GM19467 (cell line): ENCODE measurements around the gene LMTK2.

Experiments used
- ATAC-seq: cut with Tn5 transposase; IDR thresholded peaks from one replicate; pipeline ENCODE4 v1.9.1; 2021; ENCODE audit warnings: mild to moderate bottlenecking, moderate library complexity; ENCODE audit not compliant: unreplicated experiment

Gene LMTK2

GRCh38 chr7:98231493-98232262 is 125.0 kb downstream of the LMTK2 start:
- ATAC-seq = no peak

GRCh38 chr7:98232263-98232585 is 125.6 kb downstream of the LMTK2 start:
- no peak for ATAC-seq

GRCh38 chr7:98232799-98233198 is 126.1 kb downstream of the LMTK2 start:
- ATAC-seq = no peak

- no peak for ATAC-seq
Measured at GRCh38 chr7:98233219-98234070, 126.8 kb downstream of the LMTK2 start.

- ATAC-seq = no peak
Measured at GRCh38 chr7:98234429-98235147, 127.9 kb downstream of the LMTK2 start.

- ATAC-seq = no peak
Measured at GRCh38 chr7:98235901-98236300, 129.2 kb downstream of the LMTK2 start.

GRCh38 chr7:98236355-98237185 is 129.9 kb downstream of the LMTK2 start:
- ATAC-seq = no peak

- ATAC-seq = no peak
Measured at GRCh38 chr7:98238076-98238475, 131.4 kb downstream of the LMTK2 start.

GRCh38 chr7:98238976-98239375 is 132.3 kb downstream of the LMTK2 start:
- ATAC-seq = no peak

- ATAC-seq = no peak
Measured at GRCh38 chr7:98240961-98241673, 134.5 kb downstream of the LMTK2 start.

GRCh38 chr7:98241674-98242241 is 135.1 kb downstream of the LMTK2 start:
- no peak for ATAC-seq

- ATAC-seq = no peak
Measured at GRCh38 chr7:98242342-98242741, 135.7 kb downstream of the LMTK2 start.

GRCh38 chr7:98242934-98243333 is 136.3 kb downstream of the LMTK2 start:
- no peak for ATAC-seq

GRCh38 chr7:98244871-98245270 is 138.2 kb downstream of the LMTK2 start:
- ATAC-seq = no peak

- ATAC-seq = no peak
Measured at GRCh38 chr7:98248156-98248555, 141.5 kb downstream of the LMTK2 start.

- no peak for ATAC-seq
Measured at GRCh38 chr7:98249106-98249505, 142.4 kb downstream of the LMTK2 start.

- no peak for ATAC-seq
Measured at GRCh38 chr7:98250789-98251188, 144.1 kb downstream of the LMTK2 start.

GRCh38 chr7:98251231-98251600 is 144.6 kb downstream of the LMTK2 start:
- peak; percentile 29 for ATAC-seq

GRCh38 chr7:98251601-98252424 is 145.2 kb downstream of the LMTK2 start, which contains the start of gene TECPR1:
TECPR1 (minus strand) TSS chr7:98252232; CDS start chr7:98246146, 6,086 bp downstream.
- peak; percentile 96 for ATAC-seq
